A549 (cell line): ENCODE results near the gene CSTF1. TPM values are rescaled to one million over a fixed set of nuclear protein-coding genes. Genes with fewer than 3 reads are reported as not detected.
"Not testable (repeated sequence)": the region's sequence is repeated elsewhere in the genome, so short reads cannot be mapped to it uniquely, and the experiment has no call there.

Experiments
- ATAC-seq, 2 experiments: fragments of 200-7000 bp in 1 of 2; fragments of >200 bp in 1 of 2; cut with Nextera tagmentation in 1 of 2; cut with Tn5 transposase in 1 of 2; 3 replicates each; pipeline versions ENCODE4 v1.8.0 to v1.9.1; 2018 to 2020; ENCODE audit warnings: mild to moderate bottlenecking in 1 of 2, moderate library complexity in 1 of 2
- CTCF ChIA-PET: fragments of 300-600 bp; sonication (Branson Sonifier 250); formaldehyde crosslinking; extraction: SDS; loops from one replicate; lab custom pipeline; 2021; ENCODE audit warnings: antibody characterized with exemption, inconsistent platforms; lab: Yijun Ruan, JAX
- POLR2A ChIA-PET: fragments of 350-600 bp; formaldehyde crosslinking; extraction: SDS; loops from one replicate; lab custom pipeline; 2021; ENCODE audit warnings: antibody characterized with exemption, inconsistent platforms; lab: Yijun Ruan, JAX
- DNase-seq, 2 experiments: peaks; one replicate each; pipeline versions ENCODE4 v3.0.0 to v3.0.0-alpha.2; 2011 to 2016; ENCODE audit warnings: low read depth in 1 of 2, low spot score in 1 of 2
- FAIRE-seq: peaks from 2 replicates; lab custom pipeline; 2011; peaks lifted over from hg19 to GRCh38; lab: Jason Lieb, UNC
- H3K27ac ChIP-seq, 2 experiments: fragments of >200 bp; sonication (Bioruptor Twin); formaldehyde crosslinking; 3 replicates each; pipeline ENCODE4 v1.5.1; 2016 to 2017
- H3K4me1 ChIP-seq: fragments of >200 bp; sonication (Bioruptor Twin); formaldehyde crosslinking; 3 replicates; pipeline ENCODE4 v1.6.1; 2016
- H3K4me2 ChIP-seq: fragments of >200 bp; sonication (Bioruptor Twin); formaldehyde crosslinking; 3 replicates; pipeline ENCODE4 v1.6.1; 2016
- H3K4me3 ChIP-seq: fragments of >200 bp; sonication (Bioruptor Twin); formaldehyde crosslinking; 3 replicates; pipeline ENCODE4 v1.5.1; 2016
- H3K9me3 ChIP-seq: fragments of >200 bp; sonication (Bioruptor Twin); formaldehyde crosslinking; 3 replicates; pipeline ENCODE4 v1.6.1; 2016
- CBX2 ChIP-seq: fragments of 200-600 bp; sonication (generic); IDR thresholded peaks from 2 replicates; pipeline ENCODE4 v1.6.1; 2016; ENCODE audit warnings: low read depth, mild to moderate bottlenecking, borderline replicate concordance
- CEBPB ChIP-seq, 2 experiments: fragments of >200 bp in 1 of 2; sonication (Bioruptor Twin) in 1 of 2; formaldehyde crosslinking in 1 of 2; IDR thresholded peaks; 2 replicates each; pipeline ENCODE4 v1.6.1; 2012 to 2016
- CHD4 ChIP-seq: fragments of 200-600 bp; sonication (generic); IDR thresholded peaks from 2 replicates; pipeline ENCODE4 v1.6.1; 2016; ENCODE audit warnings: antibody characterized with exemption, mild to moderate bottlenecking, borderline replicate concordance
- CTCF ChIP-seq: fragments of >200 bp; sonication (Bioruptor Twin); formaldehyde crosslinking; IDR thresholded peaks from 3 replicates; pipeline ENCODE4 v1.5.1; 2016
- EHMT2 ChIP-seq: fragments of 200-600 bp; sonication (generic); IDR thresholded peaks from 2 replicates; pipeline ENCODE4 v1.6.1; 2016; ENCODE audit warnings: antibody characterized with exemption, low read depth, mild to moderate bottlenecking, moderate library complexity
- ELK1 ChIP-seq: fragments of 150-350 bp; IDR thresholded peaks from 2 replicates; pipeline ENCODE4 v1.6.1; 2014; ENCODE audit warnings: low read depth, mild to moderate bottlenecking, low read length
- EP300 ChIP-seq, 2 experiments: fragments of >200 bp; sonication (Bioruptor Twin); formaldehyde crosslinking; IDR thresholded peaks; 2 replicates in 1 of 2; 3 replicates in 1 of 2; pipeline ENCODE4 v1.6.1; 2016 to 2017
- ESRRA ChIP-seq: fragments of 150-350 bp; IDR thresholded peaks from 2 replicates; pipeline ENCODE4 v1.6.1; 2014; ENCODE audit warnings: mild to moderate bottlenecking, low read length, borderline replicate concordance
- FOSB ChIP-seq: fragments of 250-450 bp; sonication (Bioruptor Pico); IDR thresholded peaks from 2 replicates; pipeline ENCODE4 v1.5.0; 2020; ENCODE audit warnings: mild to moderate bottlenecking, moderate library complexity
- FOSL2 ChIP-seq, 2 experiments: fragments of 450-650 bp in 1 of 2; fragments of >200 bp in 1 of 2; sonication (Bioruptor Twin) in 1 of 2; formaldehyde crosslinking; IDR thresholded peaks; 2 replicates each; pipeline versions ENCODE4 v1.5.0 to v1.6.1; 2016 to 2020; ENCODE audit warnings: mild to moderate bottlenecking in 1 of 2, moderate library complexity in 1 of 2
- GATA3 ChIP-seq: IDR thresholded peaks from 2 replicates; pipeline ENCODE4 v1.6.1; 2012; ENCODE audit warnings: borderline replicate concordance
- HDAC2 ChIP-seq: fragments of 200-600 bp; sonication (generic); IDR thresholded peaks from 2 replicates; pipeline ENCODE4 v1.6.1; 2016
- HEYL ChIP-seq: fragments of 250-450 bp; sonication (Bioruptor Pico); IDR thresholded peaks from 2 replicates; pipeline ENCODE4 v1.8.0; 2021; ENCODE audit warnings: mild to moderate bottlenecking, moderate library complexity
- HOXA7 ChIP-seq: fragments of 250-450 bp; sonication (Bioruptor Pico); IDR thresholded peaks from 2 replicates; pipeline ENCODE4 v1.5.0; 2020; ENCODE audit warnings: mild to moderate bottlenecking, moderate library complexity
- HOXB5 ChIP-seq: fragments of 250-450 bp; sonication (Bioruptor Pico); IDR thresholded peaks from 2 replicates; pipeline ENCODE4 v1.5.0; 2020; ENCODE audit warnings: mild to moderate bottlenecking, moderate library complexity
- JUN ChIP-seq, 2 experiments: fragments of >200 bp; sonication (Bioruptor Twin); formaldehyde crosslinking; IDR thresholded peaks; 2 replicates in 1 of 2; 3 replicates in 1 of 2; pipeline ENCODE4 v1.6.1; 2016 to 2017
- KDM1A ChIP-seq: fragments of 200-600 bp; sonication (generic); IDR thresholded peaks from 2 replicates; pipeline ENCODE4 v1.6.1; 2016; ENCODE audit warnings: low read depth, mild to moderate bottlenecking
- KDM5A ChIP-seq: fragments of 200-600 bp; sonication (generic); IDR thresholded peaks from 2 replicates; pipeline ENCODE4 v1.6.1; 2016; ENCODE audit warnings: antibody characterized with exemption, mild to moderate bottlenecking
- MAX ChIP-seq: IDR thresholded peaks from 2 replicates; pipeline ENCODE4 v1.6.1; 2012
- MYC ChIP-seq: IDR thresholded peaks from 2 replicates; pipeline ENCODE4 v1.6.1; 2012; ENCODE audit warnings: mild to moderate bottlenecking, inconsistent platforms, low read length, improper control_type of control experiment, borderline replicate concordance
- PBX3 ChIP-seq: IDR thresholded peaks from 2 replicates; pipeline ENCODE4 v1.6.1; 2012
- RARB ChIP-seq: fragments of 250-450 bp; sonication (Bioruptor Pico); IDR thresholded peaks from 2 replicates; pipeline ENCODE4 v1.8.0; 2021; ENCODE audit warnings: mild to moderate bottlenecking, moderate library complexity
- RCOR1 ChIP-seq: fragments of 150-350 bp; IDR thresholded peaks from 2 replicates; pipeline ENCODE4 v1.6.1; 2014; ENCODE audit warnings: antibody characterized with exemption, low read length, low read depth
- RNF2 ChIP-seq: fragments of 200-600 bp; sonication (generic); IDR thresholded peaks from 2 replicates; pipeline ENCODE4 v1.6.1; 2016; ENCODE audit warnings: low read depth, mild to moderate bottlenecking, antibody characterized with exemption, moderate library complexity, borderline replicate concordance
- SMC3 ChIP-seq: fragments of >200 bp; sonication (Bioruptor Twin); formaldehyde crosslinking; IDR thresholded peaks from 3 replicates; pipeline ENCODE4 v1.6.1; 2018; ENCODE audit warnings: inconsistent platforms
- WGBS: methylation state at CpG from one replicate; pipeline ENCODE4 v1.1.6; 2017; ENCODE audit errors: missing lambda C conversion rate; 5-methylcytosine and 5-hydroxymethylcytosine counted together
- polyA plus RNA-seq, 4 experiments: library from polyadenylated mRNA; depleted of rRNA in 3 of 4; stranded (reverse); fragments of >200 nt; fragmentation: RNase III in 1 of 4; extraction: RNeasy Plus Mini Kit Qiagen cat#74134 plus additional on column Dnase treatment in 1 of 4; gene quantifications; 2 replicates in 3 of 4; 3 replicates in 1 of 4; pipeline ENCODE4 v1.2.3, GENCODE V29; 2011 to 2017

Gene CSTF1
- polyA plus RNA-seq, 2 of the 4 experiments (the other 2 are of a cell fraction), result 40.9 to 79.9 TPM

- ATAC-seq, H3K4me1 ChIP-seq, H3K4me2 ChIP-seq, POLR2A ChIA-PET, H3K4me3 ChIP-seq, DNase-seq, H3K9me3 ChIP-seq, FAIRE-seq, CTCF ChIA-PET, H3K27ac ChIP-seq: not testable (repeated sequence)
- peak in 1 of 2 experiments; percentile 26; a peak in 1 of 4 replicates for TF ChIP-seq CEBPB (IDR thresholded peaks at IDR 0.05)
- WGBS, result 94% methylated on average over 12 of the region's 12 CpGs
These were observed 12.9 kb downstream of the CSTF1 start for GRCh38 chr20:56405356-56405755.

- ChIA-PET CTCF (interaction anchor here (1.0 to 2.0 kb wide), 3 partner anchors 8 to 14 kb away, joined by 3 to 7 read pairs (median 6); partner anchors contain the start of genes AURKA and CSTF1), POLR2A (interaction anchor here (1.0 kb wide), 1 partner anchor 15 kb away, joined by 3 read pairs; the partner anchor contains the start of genes AURKA and CSTF1)
- DNase-seq, result no peak
- Histone ChIP-seq H3K4me2 (no peak overlapping the region), H3K4me1 (no peaks in the 10 kb centered on the region), H3K4me3 (no peak overlapping the region), H3K9me3 (no peaks in the 10 kb centered on the region), H3K27ac (no peak overlapping the region)
- FAIRE-seq, result no peak
- TF ChIP-seq MYC, result no peak
- no peak for TF ChIP-seq RARB
- TF ChIP-seq PBX3, result no peak
- no peak for TF ChIP-seq ELK1
- no peak for TF ChIP-seq SMC3
- 99% methylated on average over 3 of the region's 3 CpGs for WGBS
- ATAC-seq, result no peak
These were observed 14.5 kb downstream of the CSTF1 start for GRCh38 chr20:56406910-56407309.

- no peak overlapping the region for H3K4me2 ChIP-seq
- ATAC-seq (no peak), DNase-seq (no peak), FAIRE-seq (no peak)
- no peaks in the 10 kb centered on the region for H3K4me1 ChIP-seq
- ChIA-PET POLR2A (no interaction called here), CTCF (interaction anchor here (1.2 to 2.1 kb wide), 2 partner anchors 8 to 13 kb away, joined by 5 to 6 read pairs; no protein-coding TSS in a partner anchor)
- H3K4me3 ChIP-seq, result no peak overlapping the region
- H3K9me3 ChIP-seq, result no peaks in the 10 kb centered on the region
- TF ChIP-seq EP300 (IDR thresholded peaks at IDR 0.05) (no peak), CEBPB (IDR thresholded peaks at IDR 0.05) (no peak), JUN (IDR thresholded peaks at IDR 0.05) (no peak), EHMT2 (no peak), FOSB (CRISPR knock-in tag) (no peak), GATA3 (no peak), KDM1A (no peak)
- WGBS, result 93% methylated on average over 5 of the region's 5 CpGs
- no peak overlapping the region for H3K27ac ChIP-seq
These were observed 17.1 kb downstream of the CSTF1 start for GRCh38 chr20:56409521-56409920.

GRCh38 chr20:56409956-56410355 lies 17.5 kb downstream of the CSTF1 start:
- POLR2A ChIA-PET, result no interaction called here
- H3K27ac ChIP-seq, result no peak overlapping the region
- no peaks in the 10 kb centered on the region for H3K9me3 ChIP-seq
- TF ChIP-seq CHD4, result no peak
- no peak for TF ChIP-seq HOXB5 (CRISPR knock-in tag)
- no peak for TF ChIP-seq CTCF
- TF ChIP-seq ESRRA, result no peak
- no peak for TF ChIP-seq HOXA7 (CRISPR knock-in tag)
- TF ChIP-seq CBX2, result no peak
- no peak for TF ChIP-seq CEBPB (IDR thresholded peaks at IDR 0.05)
- TF ChIP-seq FOSL2 (IDR thresholded peaks at IDR 0.05), result no peak
- no peak for TF ChIP-seq FOSL2 (CRISPR knock-in tag; IDR thresholded peaks at IDR 0.05)
- no peak for TF ChIP-seq EP300 (IDR thresholded peaks at IDR 0.05)
- TF ChIP-seq HEYL (CRISPR knock-in tag), result no peak
- TF ChIP-seq PBX3, result no peak
- TF ChIP-seq RNF2, result no peak
- no peak for TF ChIP-seq SMC3
- no peak for TF ChIP-seq HDAC2
- TF ChIP-seq MAX, result no peak
- TF ChIP-seq RCOR1, result no peak
- TF ChIP-seq KDM5A, result no peak
- WGBS, result 92% methylated on average over 1 of the region's 1 CpG
- DNase-seq, result no peak
- no peak overlapping the region for H3K4me2 ChIP-seq
- FAIRE-seq, result no peak
- no peaks in the 10 kb centered on the region for H3K4me1 ChIP-seq
- CTCF ChIA-PET, result interaction anchor here (2.1 kb wide), 1 partner anchor 8 kb away, joined by 6 read pairs; no protein-coding TSS in a partner anchor
- H3K4me3 ChIP-seq, result no peak overlapping the region
- ATAC-seq, result no peak
